Endometrial microvascular endothelial cells (primary cell): ENCODE results near the gene PKLR. TPM values are rescaled to one million over a fixed set of nuclear protein-coding genes. Genes with fewer than 3 reads are reported as not detected.
"Not testable (repeated sequence)": the region's sequence is repeated elsewhere in the genome, so short reads cannot be mapped to it uniquely, and the experiment has no call there.

Experiments used
- in situ Hi-C: cut with HindIII; loops from 2 replicates; pipeline ENCODE4 v1.10.0; 2017; ENCODE audit warnings: low sequenced_read_pairs, low pct_unique_long_range_greater_than_20kb; ENCODE audit errors: inconsistent ontology term
- total RNA-seq: library from RNA; depleted of rRNA; stranded (reverse); fragments of >200 nt; gene quantifications from one replicate; pipeline ENCODE4 v1.2.3, GENCODE V29; 2015; ENCODE audit errors: inconsistent ontology term

PKLR gene
- total RNA-seq, 1 donor from 2014 or later, result not detected

GRCh38 chr1:155293086-155293749, 8.0 kb downstream of the PKLR start:
- in situ Hi-C loops, result no loop called here

GRCh38 chr1:155291006-155291405, 10.2 kb downstream of the PKLR start:
- in situ Hi-C loops, result not testable (repeated sequence)

GRCh38 chr1:155287987-155288543, 13.2 kb downstream of the PKLR start:
- in situ Hi-C loops, result no loop called here

- in situ Hi-C loops, result no loop called here
Measured at GRCh38 chr1:155286544-155286943, 14.7 kb downstream of the PKLR start.

- in situ Hi-C loops, result no loop called here
Measured at GRCh38 chr1:155285631-155286044, 15.6 kb downstream of the PKLR start.

GRCh38 chr1:155285063-155285462, 16.2 kb downstream of the PKLR start:
- in situ Hi-C loops, result no loop called here

GRCh38 chr1:155284476-155284875, 16.8 kb downstream of the PKLR start:
- in situ Hi-C loops, result no loop called here

- in situ Hi-C loops, result no loop called here
Measured at GRCh38 chr1:155282488-155283091, 18.6 kb downstream of the PKLR start.

GRCh38 chr1:155279268-155279667, 22.0 kb downstream of the PKLR start:
- in situ Hi-C loops, result no loop called here

- in situ Hi-C loops, result no loop called here
Measured at GRCh38 chr1:155278689-155279160, 22.5 kb downstream of the PKLR start.

GRCh38 chr1:155277902-155278688, 23.1 kb downstream of the PKLR start:
- in situ Hi-C loops, result no loop called here

GRCh38 chr1:155277070-155277901, 24.0 kb downstream of the PKLR start, which contains the start of gene HCN3:
HCN3 (plus strand) TSS chr1:155277463; CDS start chr1:155277591, 128 bp downstream.
- in situ Hi-C loops, result no loop called here

- in situ Hi-C loops, result no loop called here
Measured at GRCh38 chr1:155273343-155274245, 27.6 kb downstream of the PKLR start, which contains the start of gene CLK2. CLK2 (minus strand) TSS chr1:155273504; CDS start chr1:155270977, 2,527 bp downstream.

GRCh38 chr1:155272466-155273342, 28.5 kb downstream of the PKLR start:
- in situ Hi-C loops, result no loop called here

GRCh38 chr1:155269381-155269780, 31.9 kb downstream of the PKLR start:
- in situ Hi-C loops, result no loop called here

GRCh38 chr1:155268630-155269029, 32.6 kb downstream of the PKLR start:
- in situ Hi-C loops, result no loop called here

- in situ Hi-C loops, result no loop called here
Measured at GRCh38 chr1:155267373-155267772, 33.9 kb downstream of the PKLR start.
